Measurements from ENCODE around the gene GMDS. TPM values are rescaled to one million over a fixed set of nuclear protein-coding genes. Genes with fewer than 3 reads are reported as not detected.
A peak's percentile ranks its signal among the peaks of the same experiment; 100 is the strongest.

GMDS gene
- total and polyA plus RNA-seq, 2 of the 4 experiments (the other 2 are of a cell fraction): 7.3 to 21.9 TPM

- H3K14ac ChIP-seq (replicated peaks; ENCODE audit: low read depth, low read length): peak overlapping the region; percentile 84
- H3K27ac ChIP-seq (ENCODE audit: insufficient read depth, low read length): peak overlapping the region; percentile 35; the same call in 1 of the 2 replicates
- peak overlapping the region; percentile 91 for H2BK20ac ChIP-seq (ENCODE audit: low read depth, low read length)
- peak overlapping the region; percentile 86 for H4K91ac ChIP-seq (ENCODE audit: insufficient read depth, low read depth, low read length)
- TF ChIP-seq NFE2L2 (IDR thresholded peaks at IDR 0.05; ENCODE audit: low read depth, low read length): no peak
- no peak for TF ChIP-seq MXI1 (IDR thresholded peaks at IDR 0.05; ENCODE audit: borderline replicate concordance, low read depth, low read length)
- TF ChIP-seq RCOR1 (IDR thresholded peaks at IDR 0.05; ENCODE audit: insufficient replicate concordance, low read length): no peak
- no peak for TF ChIP-seq RAD21 (IDR thresholded peaks at IDR 0.05; ENCODE audit: low read length)
- no peak for TF ChIP-seq CTCF (conservative IDR thresholded peaks at IDR 0.05; ENCODE audit: low read depth, low read length)
- TF ChIP-seq POLR2A (IDR thresholded peaks at IDR 0.05; ENCODE audit: low read depth, low read length): no peak
- TF ChIP-seq USF2 (IDR thresholded peaks at IDR 0.05; ENCODE audit: low read depth, low read length): no peak
- no peak for TF ChIP-seq CEBPB (IDR thresholded peaks at IDR 0.05; ENCODE audit: low read depth, low read length)
- no peak for TF ChIP-seq MAFK (IDR thresholded peaks at IDR 0.05; ENCODE audit: low read depth, low read length)
- no peak for TF ChIP-seq RFX5 (IDR thresholded peaks at IDR 0.05; ENCODE audit: low read depth, low read length)
- TF ChIP-seq FOS (IDR thresholded peaks at IDR 0.05; ENCODE audit: low read depth, low read length): no peak
- TF ChIP-seq MAZ (IDR thresholded peaks at IDR 0.05; ENCODE audit: borderline replicate concordance, low read depth, low read length): no peak
- TF ChIP-seq ELK1 (IDR thresholded peaks at IDR 0.05; ENCODE audit: borderline replicate concordance, low read depth, low read length): no peak
- TF ChIP-seq CHD1 (IDR thresholded peaks at IDR 0.05; ENCODE audit: low read depth, low read length): no peak
- TF ChIP-seq BHLHE40 (IDR thresholded peaks at IDR 0.05; ENCODE audit: low read depth, low read length): no peak
- TF ChIP-seq SMC3 (IDR thresholded peaks at IDR 0.05; ENCODE audit: low read depth, low read length): no peak
- BruUV-seq (replicated peaks): no TSS peak
- no peak overlapping the region for H3K4me3 ChIP-seq (ENCODE audit: insufficient read depth, low read depth, low read length)
- no peaks in the 10 kb centered on the region for H3K9me3 ChIP-seq (ENCODE audit: control insufficient read depth, insufficient read depth, low read length)
- no peaks in the 10 kb centered on the region for H4K20me1 ChIP-seq (ENCODE audit: insufficient read depth, low read length)
- peak overlapping the region; percentile 99 for H2AK5ac ChIP-seq (ENCODE audit: low read depth, low read length)
- in situ Hi-C loops (cut with MboI; ENCODE audit: low sequenced_read_pairs) (no loop called here), dilution Hi-C loops (cut with HindIII; ENCODE audit: low sequenced_read_pairs, unreplicated experiment) (no loop called here), intact Hi-C loops (cut with micrococcal nuclease) (no loop called here)
- no peak overlapping the region for H3K56ac ChIP-seq (ENCODE audit: extremely low read depth, insufficient read depth, low read length)
- peak overlapping the region; percentile 100; the same call in 2 of the 3 replicates for H2BK15ac ChIP-seq (ENCODE audit: low read depth, low read length)
- H3K9ac ChIP-seq (ENCODE audit: low read depth, low read length): no peak overlapping the region
- peak overlapping the region; percentile 79 for H2BK120ac ChIP-seq (ENCODE audit: low read depth, low read length)
- H3K4me2 ChIP-seq (ENCODE audit: low read depth, low read length): no peak overlapping the region
- CTCF ChIA-PET: interaction anchor here (0.6 kb wide), 1 partner anchor 1426 kb away, joined by 3 read pairs; no protein-coding TSS in a partner anchor
- ATAC-seq (ENCODE audit: low read depth): no peak
- no peaks in the 10 kb centered on the region for H3K36me3 ChIP-seq (ENCODE audit: control insufficient read depth, insufficient read depth, low read length)
- H3K18ac ChIP-seq (ENCODE audit: low read depth, low read length): peak overlapping the region; percentile 12; the same call in 1 of the 2 replicates
- peaks cover 9% of the 10 kb centered on the region for H3K4me1 ChIP-seq (ENCODE audit: control insufficient read depth, insufficient read depth, low read length)
- H3K9me1 ChIP-seq (ENCODE audit: insufficient read depth, low read length): peaks cover 8% of the 10 kb centered on the region
- POLR2A ChIA-PET (ENCODE audit: unreplicated experiment): no interaction called here
- H3K4ac ChIP-seq (ENCODE audit: low read depth, low read length): peak overlapping the region; percentile 71
- H4K5ac ChIP-seq (ENCODE audit: low read depth, low read length): no peak overlapping the region; the same call in 1 of the 2 replicates
- H2AFZ ChIP-seq (replicated peaks; ENCODE audit: low read length, poor library complexity): no peak overlapping the region
- no CpG with 5 or more reads among the region's 8 CpGs for WGBS, 2 experiments (ENCODE audit: extremely low coverage in 2 of 2, insufficient read length in 1 of 2)
- no peak overlapping the region for H2BK5ac ChIP-seq (ENCODE audit: low read depth, low read length, poor library complexity, severe bottlenecking)
- no peaks in the 10 kb centered on the region for H3K27me3 ChIP-seq (ENCODE audit: control insufficient read depth, insufficient read depth, low read length)
- peaks cover 0 to 16% of the 10 kb centered on the region in 2 experiments; a peak in 2 of 4 replicates for H3K79me1 ChIP-seq (ENCODE audit: low read depth in 1 of 2, low read length in 2 of 2)
- H4K8ac ChIP-seq (ENCODE audit: low read depth in 2 of 2, low read length in 2 of 2): peak overlapping the region; percentile 37 to 58; a peak in 3 of 4 replicates
- H2AK9ac ChIP-seq (replicated peaks; ENCODE audit: low read depth, low read length, poor library complexity): peak overlapping the region; percentile 82
- DNase-seq: no peak
- no peak overlapping the region; the same call in 1 of the 2 replicates for H3K23ac ChIP-seq (ENCODE audit: low read depth, low read length)
Observed at GRCh38 chr6:2148748-2149147, 96.7 kb downstream of the GMDS start.
